Endodermal cell (in vitro differentiated cells): ENCODE results near the gene PARN. TPM values are rescaled to one million over a fixed set of nuclear protein-coding genes. Genes with fewer than 3 reads are reported as not detected.
"Not testable (repeated sequence)": the region's sequence is repeated elsewhere in the genome, so short reads cannot be mapped to it uniquely, and the experiment has no call there.

Experiments
- DNase-seq: peaks from one replicate; pipeline ENCODE4 v3.0.0-alpha.2; 2017
- H3K27ac ChIP-seq: 2 replicates; pipeline ENCODE4 v1.5.1; 2013; ENCODE audit warnings: mild to moderate bottlenecking, low read depth, low read length, moderate library complexity
- H3K27me3 ChIP-seq: 2 replicates; pipeline ENCODE4 v1.6.1; 2013; ENCODE audit warnings: mild to moderate bottlenecking, low read length, moderate library complexity; ENCODE audit not compliant: insufficient read depth, control insufficient read depth, poor library complexity, severe bottlenecking
- H3K36me3 ChIP-seq: 2 replicates; pipeline ENCODE4 v1.7.0; 2013; ENCODE audit warnings: mild to moderate bottlenecking, low read length, moderate library complexity; ENCODE audit not compliant: control insufficient read depth, insufficient read depth
- H3K4me1 ChIP-seq: one replicate; pipeline ENCODE4 v1.7.0; 2013; ENCODE audit warnings: low read length; ENCODE audit not compliant: control insufficient read depth, insufficient read depth
- H3K4me3 ChIP-seq: 2 replicates; pipeline ENCODE4 v1.5.1; 2013; ENCODE audit warnings: mild to moderate bottlenecking, low read length, moderate library complexity
- H3K9ac ChIP-seq: 2 replicates; pipeline ENCODE4 v1.6.1; 2013; ENCODE audit warnings: mild to moderate bottlenecking, low read length, moderate library complexity; ENCODE audit not compliant: poor library complexity, severe bottlenecking; ENCODE audit errors: extremely low read depth
- H3K9me3 ChIP-seq: 2 replicates; pipeline ENCODE4 v1.6.1; 2013; ENCODE audit warnings: mild to moderate bottlenecking, low read length, moderate library complexity; ENCODE audit not compliant: control insufficient read depth
- H3K27ac Mint-ChIP-seq: 2 replicates; pipeline ENCODE4 v1.8.0; 2020; ENCODE audit warnings: mixed read lengths
- H3K27me3 Mint-ChIP-seq: 2 replicates; pipeline ENCODE4 v1.8.0; 2021; ENCODE audit warnings: mild to moderate bottlenecking, mixed read lengths; ENCODE audit not compliant: insufficient read depth
- H3K36me3 Mint-ChIP-seq: 2 replicates; pipeline ENCODE4 v1.8.0; 2020; ENCODE audit warnings: low read depth, mixed read lengths
- H3K4me1 Mint-ChIP-seq: 2 replicates; pipeline ENCODE4 v1.8.0; 2020; ENCODE audit warnings: mixed read lengths
- H3K4me3 Mint-ChIP-seq: 2 replicates; pipeline ENCODE4 v1.8.0; 2020; ENCODE audit warnings: mild to moderate bottlenecking, moderate library complexity, mixed read lengths
- H3K9me3 Mint-ChIP-seq: 2 replicates; pipeline ENCODE4 v1.8.0; 2020; ENCODE audit warnings: mild to moderate bottlenecking, mixed read lengths
- WGBS, 2 experiments: methylation state at CpG; one replicate each; pipeline versions ENCODE4 v1.1.5 to v1.1.7; 2013; ENCODE audit warnings: missing lambda C conversion rate in 2 of 2, mixed read lengths in 1 of 2; ENCODE audit not compliant: insufficient coverage in 1 of 2, insufficient read length in 1 of 2; 5-methylcytosine and 5-hydroxymethylcytosine counted together
- total RNA-seq, 2 donors: library from RNA; stranded (reverse); fragmentation: NEBNext Ultra II Directional in 1 of 2; extraction: Animal tissue kit (Norgen Biotek cat#: 25700) in 1 of 2; gene quantifications; 2 replicates in 1 of 2; 3 replicates in 1 of 2; pipeline ENCODE4 v1.2.1, GENCODE V29; 2021
- TF ChIP-seq, protein P1 (sequence below): fragments of 200-600 bp; sonication (generic); conservative IDR thresholded peaks from 2 replicates; pipeline ENCODE4 v1.5.0; 2021; ENCODE audit warnings: antibody characterized with exemption, mild to moderate bottlenecking

PARN gene
- total RNA-seq, 2 donors from 2014 or later, result 43.7 to 45.7 TPM

DNA sequence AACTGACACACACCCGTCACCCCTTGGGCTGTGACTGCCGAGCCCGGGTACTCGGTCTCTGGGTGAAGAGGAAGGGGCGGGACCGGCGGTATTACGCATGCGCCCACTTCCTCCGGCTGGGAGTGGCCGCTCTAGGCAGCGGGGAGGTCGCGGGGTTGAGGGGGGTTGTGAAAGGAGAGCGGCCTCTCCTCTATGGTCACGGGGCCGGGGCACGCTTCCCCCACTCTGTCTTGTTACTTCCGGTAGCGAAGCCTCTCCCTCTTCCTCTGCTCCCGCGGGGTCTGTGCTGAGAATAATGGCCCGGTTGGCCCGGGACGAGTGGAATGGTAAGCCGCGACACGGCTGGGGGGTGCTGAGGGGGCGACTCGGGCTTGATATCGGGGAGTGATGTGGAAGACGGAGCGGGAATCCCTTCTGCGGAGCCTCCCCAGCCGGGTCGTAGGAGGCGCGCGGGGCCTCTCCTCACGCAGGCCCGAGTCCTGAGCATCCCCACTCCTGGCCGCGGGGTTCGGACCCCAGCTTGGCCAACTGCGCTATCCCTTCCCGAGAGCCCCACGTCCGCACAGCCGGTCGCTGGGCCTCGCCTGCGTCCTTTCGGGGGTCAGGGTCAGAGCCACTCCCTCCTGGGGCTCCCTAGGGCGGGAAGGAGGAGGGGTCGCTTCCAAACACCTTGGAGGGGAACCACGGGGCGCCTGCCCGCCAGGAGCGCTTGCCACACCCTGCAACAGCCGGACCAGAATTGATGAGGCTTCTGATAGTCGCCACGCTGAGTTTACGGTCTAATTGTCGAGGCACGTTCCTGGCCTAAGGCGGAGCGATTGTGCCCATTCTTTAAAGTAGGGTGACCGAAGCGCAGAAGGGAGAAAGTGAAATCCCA is 2.9 kb upstream of the PARN start, which contains the start of gene BFAR:
Gene BFAR (plus strand): TSS at position 259 of the 877 bp plus-strand sequence. CDS start 11,396 bp downstream, outside the sequence.
- TF ChIP-seq, protein P1, sequence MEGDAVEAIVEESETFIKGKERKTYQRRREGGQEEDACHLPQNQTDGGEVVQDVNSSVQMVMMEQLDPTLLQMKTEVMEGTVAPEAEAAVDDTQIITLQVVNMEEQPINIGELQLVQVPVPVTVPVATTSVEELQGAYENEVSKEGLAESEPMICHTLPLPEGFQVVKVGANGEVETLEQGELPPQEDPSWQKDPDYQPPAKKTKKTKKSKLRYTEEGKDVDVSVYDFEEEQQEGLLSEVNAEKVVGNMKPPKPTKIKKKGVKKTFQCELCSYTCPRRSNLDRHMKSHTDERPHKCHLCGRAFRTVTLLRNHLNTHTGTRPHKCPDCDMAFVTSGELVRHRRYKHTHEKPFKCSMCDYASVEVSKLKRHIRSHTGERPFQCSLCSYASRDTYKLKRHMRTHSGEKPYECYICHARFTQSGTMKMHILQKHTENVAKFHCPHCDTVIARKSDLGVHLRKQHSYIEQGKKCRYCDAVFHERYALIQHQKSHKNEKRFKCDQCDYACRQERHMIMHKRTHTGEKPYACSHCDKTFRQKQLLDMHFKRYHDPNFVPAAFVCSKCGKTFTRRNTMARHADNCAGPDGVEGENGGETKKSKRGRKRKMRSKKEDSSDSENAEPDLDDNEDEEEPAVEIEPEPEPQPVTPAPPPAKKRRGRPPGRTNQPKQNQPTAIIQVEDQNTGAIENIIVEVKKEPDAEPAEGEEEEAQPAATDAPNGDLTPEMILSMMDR, result no peak
- peak within 1 kb of the TSS; percentile 98 for H3K27ac Mint-ChIP-seq
- Histone ChIP-seq H3K9ac (peak within 1 kb of the TSS; percentile 87), H3K36me3 (peaks cover 23% of the 10 kb centered on the region), H3K4me3 (peak within 1 kb of the TSS; percentile 95), H3K9me3 (no peaks in the 10 kb centered on the region), H3K27ac (peak within 1 kb of the TSS; percentile 69), H3K4me1 (peaks cover 11% of the 10 kb centered on the region), H3K27me3 (no peaks in the 10 kb centered on the region)
- peaks cover 41% of the 10 kb centered on the region for H3K4me1 Mint-ChIP-seq
- H3K27me3 Mint-ChIP-seq, result no peaks in the 10 kb centered on the region
- H3K9me3 Mint-ChIP-seq, result no peaks in the 10 kb centered on the region
- peak within 1 kb of the TSS; percentile 97 for H3K4me3 Mint-ChIP-seq
- 0% methylated on average over 24 to 69 of the region's 69 CpGs for WGBS, 2 experiments
- H3K36me3 Mint-ChIP-seq, result peaks cover 18% of the 10 kb centered on the region
- peak; percentile 99 for DNase-seq

DNA sequence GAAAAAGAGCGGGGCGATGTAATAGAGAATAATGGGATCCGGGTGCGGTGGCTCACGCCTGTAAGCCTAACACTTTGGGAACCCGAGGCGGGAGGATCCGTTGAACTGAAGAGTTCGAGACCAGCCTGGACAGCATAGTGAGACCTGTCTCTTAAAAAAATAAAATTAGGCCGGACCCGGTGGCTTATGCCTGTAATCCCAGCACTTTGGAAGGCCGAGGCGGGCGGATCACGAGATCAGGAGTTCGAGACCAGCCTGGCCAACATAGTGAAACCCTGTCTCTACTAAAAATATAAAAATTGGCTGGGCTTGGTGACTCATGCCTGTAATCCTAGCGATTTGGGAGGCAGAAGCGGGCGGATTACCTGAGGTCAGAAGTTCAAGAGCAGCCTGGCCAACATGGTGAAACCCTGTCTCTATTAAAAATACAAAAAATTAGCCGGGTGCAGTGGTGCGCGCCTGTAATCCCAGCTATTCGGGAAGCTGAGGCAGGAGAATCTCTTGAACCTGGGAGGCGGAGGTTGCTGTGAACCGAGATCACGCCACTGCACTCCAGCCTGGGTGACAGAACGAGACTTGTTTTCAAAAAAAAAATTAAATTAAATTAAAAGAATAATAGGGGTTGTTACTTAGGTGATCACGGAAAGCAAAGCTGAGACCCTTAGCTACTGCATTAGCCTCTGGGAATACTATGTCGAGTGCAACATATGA is 715 bp upstream of the PARN start:
- not testable (repeated sequence) for H3K9me3 Mint-ChIP-seq, H3K4me1 ChIP-seq, H3K27me3 ChIP-seq, DNase-seq, H3K27me3 Mint-ChIP-seq, H3K9me3 ChIP-seq
- Mint-ChIP-seq H3K27ac (peak overlapping the region; percentile 85), H3K4me1 (peaks cover 28% of the 10 kb centered on the region), H3K4me3 (peak overlapping the region; percentile 83), H3K36me3 (peaks cover 24% of the 10 kb centered on the region)
- peak overlapping the region; percentile 95 for H3K9ac ChIP-seq
- peaks cover 35% of the 10 kb centered on the region for H3K36me3 ChIP-seq
- WGBS, 2 experiments, result 91% methylated on average over 26 to 28 of the region's 29 CpGs
- H3K27ac ChIP-seq, result peak overlapping the region; percentile 40
- peak overlapping the region; percentile 95 for H3K4me3 ChIP-seq

GRCh38 chr16:14629612-14629918 is 495 bp downstream of the PARN start:
- peak overlapping the region; percentile 95 for H3K9ac ChIP-seq
- Mint-ChIP-seq H3K27ac (peak overlapping the region; percentile 98), H3K27me3 (no peaks in the 10 kb centered on the region), H3K4me1 (peaks cover 18% of the 10 kb centered on the region), H3K36me3 (peaks cover 35% of the 10 kb centered on the region), H3K9me3 (no peaks in the 10 kb centered on the region), H3K4me3 (peak overlapping the region; percentile 83)
- no peak for DNase-seq
- H3K4me3 ChIP-seq, result peak overlapping the region; percentile 95
- TF ChIP-seq, protein P1, result no peak
- H3K36me3 ChIP-seq, result peaks cover 43% of the 10 kb centered on the region
- 3 to 8% methylated on average over 7 to 17 of the region's 17 CpGs for WGBS, 2 experiments
- peak overlapping the region; percentile 88 for H3K27ac ChIP-seq
- H3K27me3 ChIP-seq, result no peaks in the 10 kb centered on the region
- no peaks in the 10 kb centered on the region for H3K9me3 ChIP-seq
- peaks cover 5% of the 10 kb centered on the region for H3K4me1 ChIP-seq
